IMR-90 (cell line): ENCODE results near the gene RNF224. TPM values are rescaled to one million over a fixed set of nuclear protein-coding genes. Genes with fewer than 3 reads are reported as not detected.

Source experiments
- ATAC-seq: fragments of 200-7000 bp; cut with Tn5 transposase; 2 replicates; pipeline ENCODE4 v1.9.1; 2020; ENCODE audit warnings: low read depth, mild to moderate bottlenecking, moderate library complexity
- BruUV-seq: library from RNA; stranded (reverse); fragments of 400-500 nt; replicated peaks from 2 replicates; lab custom pipeline; 2021; lab: Mats Ljungman, UMichigan
- CTCF ChIA-PET: fragments of 300-600 bp; formaldehyde crosslinking; extraction: SDS; loops from one replicate; lab custom pipeline; 2021; ENCODE audit warnings: antibody characterized with exemption; lab: Yijun Ruan, JAX
- POLR2A ChIA-PET: fragments of 300-600 bp; sonication (Branson Sonifier 250); formaldehyde crosslinking; loops from one replicate; lab custom pipeline; 2022; ENCODE audit warnings: antibody characterized with exemption; ENCODE audit not compliant: unreplicated experiment; lab: Charles Lee
- DNase-seq: peaks from one replicate; pipeline ENCODE4 v3.0.0; 2013
- H2AFZ ChIP-seq: replicated peaks from 2 replicates; pipeline ENCODE3; 2013; ENCODE audit warnings: low read length, mild to moderate bottlenecking; ENCODE audit not compliant: poor library complexity
- H2AK5ac ChIP-seq: 2 replicates; pipeline ENCODE4 v1.6.1; 2013; ENCODE audit warnings: low read depth, low read length, inconsistent platforms
- H2AK9ac ChIP-seq: replicated peaks from 2 replicates; pipeline ENCODE3; 2013; ENCODE audit warnings: mild to moderate bottlenecking, low read depth, low read length, moderate library complexity; ENCODE audit not compliant: poor library complexity
- H2BK120ac ChIP-seq: 2 replicates; pipeline ENCODE4 v1.6.1; 2013; ENCODE audit warnings: low read depth, low read length, inconsistent platforms
- H2BK15ac ChIP-seq: 3 replicates; pipeline ENCODE4 v1.6.1; 2013; ENCODE audit warnings: low read depth, low read length, inconsistent platforms
- H2BK20ac ChIP-seq: 2 replicates; pipeline ENCODE4 v1.6.1; 2013; ENCODE audit warnings: low read depth, mild to moderate bottlenecking, inconsistent platforms, low read length, moderate library complexity
- H2BK5ac ChIP-seq: 2 replicates; pipeline ENCODE4 v1.6.1; 2013; ENCODE audit warnings: mild to moderate bottlenecking, low read depth, low read length, inconsistent platforms; ENCODE audit not compliant: poor library complexity, severe bottlenecking
- H3K14ac ChIP-seq: replicated peaks from 2 replicates; pipeline ENCODE4 v1.6.1; 2013; ENCODE audit warnings: low read depth, low read length, inconsistent platforms
- H3K18ac ChIP-seq: 2 replicates; pipeline ENCODE4 v1.6.1; 2013; ENCODE audit warnings: low read depth, low read length, control low read depth
- H3K23ac ChIP-seq: 2 replicates; pipeline ENCODE4 v1.6.1; 2013; ENCODE audit warnings: low read depth, low read length, inconsistent platforms
- H3K27ac ChIP-seq: 2 replicates; pipeline ENCODE4 v1.5.1; 2013; ENCODE audit warnings: mild to moderate bottlenecking, control low read depth, low read length; ENCODE audit not compliant: insufficient read depth
- H3K27me3 ChIP-seq: 2 replicates; pipeline ENCODE4 v1.6.1; 2013; ENCODE audit warnings: low read length; ENCODE audit not compliant: control insufficient read depth, insufficient read depth
- H3K36me3 ChIP-seq: 2 replicates; pipeline ENCODE4 v1.6.1; 2013; ENCODE audit warnings: low read length, mixed read lengths; ENCODE audit not compliant: control insufficient read depth, insufficient read depth
- H3K4ac ChIP-seq: 2 replicates; pipeline ENCODE4 v1.6.1; 2013; ENCODE audit warnings: low read depth, low read length, inconsistent platforms
- H3K4me1 ChIP-seq: 2 replicates; pipeline ENCODE4 v1.6.1; 2013; ENCODE audit warnings: low read length, mixed read lengths; ENCODE audit not compliant: control insufficient read depth, insufficient read depth
- H3K4me2 ChIP-seq: 2 replicates; pipeline ENCODE4 v1.6.1; 2013; ENCODE audit warnings: low read depth, mild to moderate bottlenecking, control low read depth, low read length, moderate library complexity
- H3K4me3 ChIP-seq: 2 replicates; pipeline ENCODE4 v1.5.1; 2013; ENCODE audit warnings: low read depth, mild to moderate bottlenecking, control low read depth, low read length, moderate library complexity; ENCODE audit not compliant: insufficient read depth
- H3K56ac ChIP-seq: 2 replicates; pipeline ENCODE4 v1.6.1; 2013; ENCODE audit warnings: low read length, inconsistent platforms; ENCODE audit not compliant: insufficient read depth; ENCODE audit errors: extremely low read depth
- H3K79me1 ChIP-seq, 2 experiments: 2 replicates each; pipeline ENCODE4 v1.6.1; 2013; ENCODE audit warnings: low read length in 2 of 2, inconsistent platforms in 1 of 2, low read depth in 1 of 2
- H3K9ac ChIP-seq: 2 replicates; pipeline ENCODE4 v1.6.1; 2013; ENCODE audit warnings: low read depth, low read length, control low read depth
- H3K9me1 ChIP-seq: 2 replicates; pipeline ENCODE4 v1.6.1; 2013; ENCODE audit warnings: low read length, inconsistent platforms; ENCODE audit not compliant: insufficient read depth
- H3K9me3 ChIP-seq: 2 replicates; pipeline ENCODE4 v1.6.1; 2013; ENCODE audit warnings: low read length; ENCODE audit not compliant: control insufficient read depth, insufficient read depth
- H4K20me1 ChIP-seq: 2 replicates; pipeline ENCODE4 v1.6.1; 2013; ENCODE audit warnings: low read length, inconsistent platforms; ENCODE audit not compliant: insufficient read depth
- H4K5ac ChIP-seq: 2 replicates; pipeline ENCODE4 v1.6.1; 2013; ENCODE audit warnings: mild to moderate bottlenecking, low read depth, low read length, control low read depth
- H4K8ac ChIP-seq, 2 experiments: 2 replicates each; pipeline ENCODE4 v1.6.1; 2013; ENCODE audit warnings: low read depth in 2 of 2, low read length in 2 of 2, control low read depth in 1 of 2, inconsistent platforms in 1 of 2
- H4K91ac ChIP-seq: 2 replicates; pipeline ENCODE4 v1.6.1; 2013; ENCODE audit warnings: low read depth, low read length, inconsistent platforms; ENCODE audit not compliant: insufficient read depth
- CEBPB ChIP-seq: IDR thresholded peaks from 2 replicates; pipeline ENCODE4 v1.6.1; 2012; ENCODE audit warnings: low read depth, low read length, improper control_type of control experiment
- CHD1 ChIP-seq: IDR thresholded peaks from 2 replicates; pipeline ENCODE4 v1.6.1; 2012; ENCODE audit warnings: low read depth, low read length, improper control_type of control experiment
- CTCF ChIP-seq: conservative IDR thresholded peaks from 2 replicates; pipeline ENCODE4 v1.5.1; 2012; ENCODE audit warnings: mild to moderate bottlenecking, low read depth, low read length, improper control_type of control experiment
- ELK1 ChIP-seq: fragments of 150-350 bp; IDR thresholded peaks from 2 replicates; pipeline ENCODE4 v1.6.1; 2016; ENCODE audit warnings: low read depth, mild to moderate bottlenecking, low read length, moderate library complexity, borderline replicate concordance
- FOS ChIP-seq: fragments of 150-350 bp; IDR thresholded peaks from 2 replicates; pipeline ENCODE4 v1.6.1; 2016; ENCODE audit warnings: low read depth, low read length
- MAFK ChIP-seq: IDR thresholded peaks from 2 replicates; pipeline ENCODE4 v1.6.1; 2012; ENCODE audit warnings: low read depth, low read length, improper control_type of control experiment
- MAZ ChIP-seq: IDR thresholded peaks from 2 replicates; pipeline ENCODE4 v1.6.1; 2012; ENCODE audit warnings: low read depth, mild to moderate bottlenecking, low read length, improper control_type of control experiment, moderate library complexity, borderline replicate concordance
- NFE2L2 ChIP-seq: fragments of 150-350 bp; IDR thresholded peaks from 2 replicates; pipeline ENCODE4 v1.6.1; 2016; ENCODE audit warnings: low read depth, mild to moderate bottlenecking, low read length
- POLR2A ChIP-seq: IDR thresholded peaks from 2 replicates; pipeline ENCODE4 v1.6.1; 2012; ENCODE audit warnings: mild to moderate bottlenecking, low read depth, low read length
- RAD21 ChIP-seq: IDR thresholded peaks from 2 replicates; pipeline ENCODE4 v1.6.1; 2012; ENCODE audit warnings: low read length, improper control_type of control experiment
- RCOR1 ChIP-seq: IDR thresholded peaks from 2 replicates; pipeline ENCODE4 v1.6.1; 2012; ENCODE audit warnings: mild to moderate bottlenecking, low read length, improper control_type of control experiment; ENCODE audit not compliant: insufficient replicate concordance
- RFX5 ChIP-seq: IDR thresholded peaks from 2 replicates; pipeline ENCODE4 v1.8.0; 2012; ENCODE audit warnings: low read depth, mild to moderate bottlenecking, low read length, moderate library complexity
- SMC3 ChIP-seq: fragments of 150-350 bp; IDR thresholded peaks from 2 replicates; pipeline ENCODE4 v1.6.1; 2016; ENCODE audit warnings: low read depth, mild to moderate bottlenecking, antibody characterized with exemption, low read length, moderate library complexity
- USF2 ChIP-seq: fragments of 150-350 bp; IDR thresholded peaks from 2 replicates; pipeline ENCODE4 v1.6.1; 2017; ENCODE audit warnings: mild to moderate bottlenecking, antibody characterized with exemption, low read length, low read depth
- WGBS, 2 experiments: methylation state at CpG; one replicate each; pipeline versions ENCODE4 v1.1.5 to v1.1.7; 2013; ENCODE audit warnings: missing lambda C conversion rate in 2 of 2; ENCODE audit not compliant: insufficient read length in 1 of 2; ENCODE audit errors: extremely low coverage in 2 of 2; 5-methylcytosine and 5-hydroxymethylcytosine counted together
- dilution Hi-C: fragments of 300-500 bp; cut with HindIII; formaldehyde crosslinking; loops from one replicate; pipeline ENCODE4 v1.14.3; 2018; ENCODE audit warnings: low sequenced_read_pairs; ENCODE audit not compliant: unreplicated experiment
- in situ Hi-C: fragments of 300-500 bp; cut with MboI; formaldehyde crosslinking; loops from 3 replicates; pipeline ENCODE4 v1.14.3; 2019; ENCODE audit warnings: low sequenced_read_pairs, inconsistent platforms, mixed read lengths
- intact Hi-C: fragments of 100-400 bp; cut with micrococcal nuclease; formaldehyde crosslinking; loops from 2 replicates; pipeline ENCODE4 v1.10.0; 2022
- polyA plus RNA-seq, 3 experiments: library from polyadenylated mRNA; depleted of rRNA; stranded (reverse); fragments of >200 nt; gene quantifications; 2 replicates each; pipeline ENCODE4 v1.2.3, GENCODE V29; 2012; ENCODE audit warnings: low replicate concordance in 1 of 3
- total RNA-seq: library from RNA; depleted of rRNA; stranded (reverse); fragments of >200 nt; gene quantifications from 2 replicates; pipeline ENCODE4 v1.2.3, GENCODE V29; 2012

The RNF224 gene
- total and polyA plus RNA-seq, 2 of the 4 experiments (the other 2 are of a cell fraction) = not detected

GRCh38 chr9:137243626-137244485, 16.6 kb downstream of the RNF224 start:
- peak overlapping the region; percentile 64; the same call in 1 of the 2 replicates for H3K23ac ChIP-seq
- no peak overlapping the region for H4K91ac ChIP-seq
- intact Hi-C loops = no loop called here
- ATAC-seq = no peak
- H3K4me1 ChIP-seq = peaks cover 8% of the 10 kb centered on the region; the same call in 1 of the 2 replicates
- H3K4me2 ChIP-seq = no peak overlapping the region
- no peak overlapping the region for H4K5ac ChIP-seq
- POLR2A ChIA-PET = interaction anchor here (1.9 kb wide), 1 partner anchor 11 kb away, joined by 9 read pairs; the partner anchor contains the start of gene NELFB
- no peak overlapping the region for H3K4me3 ChIP-seq
- no peak overlapping the region for H3K14ac ChIP-seq
- no peak overlapping the region for H3K27ac ChIP-seq
- H4K20me1 ChIP-seq = peaks cover 33% of the 10 kb centered on the region
- dilution Hi-C loops = no loop called here
- no TSS peak for BruUV-seq
- no peaks in the 10 kb centered on the region for H3K27me3 ChIP-seq
- no peaks in the 10 kb centered on the region for H3K9me3 ChIP-seq
- no peak overlapping the region for H3K56ac ChIP-seq
- DNase-seq = no peak
- peak overlapping the region; percentile 32 for H2AFZ ChIP-seq
- H2BK5ac ChIP-seq = no peak overlapping the region
- H2BK20ac ChIP-seq = no peak overlapping the region
- peaks cover 3 to 31% of the 10 kb centered on the region in 2 experiments; a peak in 3 of 4 replicates for H3K79me1 ChIP-seq
- H2AK9ac ChIP-seq = peak overlapping the region; percentile 81
- WGBS, 2 experiments = 52% methylated on average over 6 of the region's 15 CpGs; no CpG with 5 or more reads in 1 of the 2 experiments
- 0 out of 2 replicates have a peak overlapping the region, but pooled peaks have one; percentile 3 for H2AK5ac ChIP-seq
- no peak overlapping the region for H2BK15ac ChIP-seq
- H4K8ac ChIP-seq = no peak overlapping the region; a peak in 1 of 4 replicates
- CTCF ChIA-PET = no interaction called here
- H2BK120ac ChIP-seq = no peak overlapping the region
- no peak overlapping the region for H3K18ac ChIP-seq
- peaks cover 19% of the 10 kb centered on the region for H3K36me3 ChIP-seq
- peaks cover 4% of the 10 kb centered on the region for H3K9me1 ChIP-seq
- no peak overlapping the region; the same call in 1 of the 2 replicates for H3K4ac ChIP-seq
- H3K9ac ChIP-seq = no peak overlapping the region
- in situ Hi-C loops = no loop called here
- TF ChIP-seq SMC3 (no peak), USF2 (no peak; the same call in 1 of the 2 replicates), ELK1 (no peak), RFX5 (no peak), RCOR1 (no peak), MAZ (no peak), FOS (no peak), RAD21 (no peak), MAFK (no peak), POLR2A (no peak), CTCF (no peak), NFE2L2 (no peak), CEBPB (no peak), CHD1 (no peak)
